GM10248 (cell line): ENCODE results near the gene HOXB8.

Source experiments
- CTCF ChIA-PET: fragments of 300-600 bp; sonication (Branson Sonifier 250); formaldehyde crosslinking; extraction: SDS; loops from one replicate; lab custom pipeline; 2021; ENCODE audit warnings: antibody characterized with exemption; lab: Yijun Ruan, JAX
- POLR2A ChIA-PET: fragments of 350-650 bp; sonication (Branson Sonifier 250); formaldehyde crosslinking; extraction: SDS; loops from one replicate; lab custom pipeline; 2020; ENCODE audit warnings: antibody characterized with exemption; lab: Yijun Ruan, JAX
- DNase-seq: peaks from one replicate; pipeline ENCODE4 v3.0.0; 2012; ENCODE audit errors: extremely low spot score
- CTCF ChIP-seq: IDR thresholded peaks from 2 replicates; pipeline ENCODE4 v1.5.1; 2012; ENCODE audit warnings: mild to moderate bottlenecking, low read depth; ENCODE audit errors: extremely low read depth, missing control alignments, control extremely low read depth

HOXB8 gene

GRCh38 chr17:48632579-48633265 is 17.6 kb upstream of the HOXB8 start:
- TF ChIP-seq CTCF, result no peak
- POLR2A ChIA-PET, result no interaction called here

GRCh38 chr17:48631693-48632578 is 16.8 kb upstream of the HOXB8 start:
- no peak for TF ChIP-seq CTCF
- DNase-seq, result no peak
- POLR2A ChIA-PET, result no interaction called here
- CTCF ChIA-PET, result interaction anchor here (1.0 to 2.0 kb wide), 10 partner anchors 10 to 373 kb away, joined by 3 to 9 read pairs (median 4); partner anchors contain the start of gene HOXB5

More at GRCh38 chr17:48632579-48633265, 17.6 kb upstream of the HOXB8 start:
- CTCF ChIA-PET, result interaction anchor here (1.0 to 2.0 kb wide), 10 partner anchors 10 to 373 kb away, joined by 3 to 9 read pairs (median 4); partner anchors contain the start of gene HOXB5
- no peak for DNase-seq

DNA sequence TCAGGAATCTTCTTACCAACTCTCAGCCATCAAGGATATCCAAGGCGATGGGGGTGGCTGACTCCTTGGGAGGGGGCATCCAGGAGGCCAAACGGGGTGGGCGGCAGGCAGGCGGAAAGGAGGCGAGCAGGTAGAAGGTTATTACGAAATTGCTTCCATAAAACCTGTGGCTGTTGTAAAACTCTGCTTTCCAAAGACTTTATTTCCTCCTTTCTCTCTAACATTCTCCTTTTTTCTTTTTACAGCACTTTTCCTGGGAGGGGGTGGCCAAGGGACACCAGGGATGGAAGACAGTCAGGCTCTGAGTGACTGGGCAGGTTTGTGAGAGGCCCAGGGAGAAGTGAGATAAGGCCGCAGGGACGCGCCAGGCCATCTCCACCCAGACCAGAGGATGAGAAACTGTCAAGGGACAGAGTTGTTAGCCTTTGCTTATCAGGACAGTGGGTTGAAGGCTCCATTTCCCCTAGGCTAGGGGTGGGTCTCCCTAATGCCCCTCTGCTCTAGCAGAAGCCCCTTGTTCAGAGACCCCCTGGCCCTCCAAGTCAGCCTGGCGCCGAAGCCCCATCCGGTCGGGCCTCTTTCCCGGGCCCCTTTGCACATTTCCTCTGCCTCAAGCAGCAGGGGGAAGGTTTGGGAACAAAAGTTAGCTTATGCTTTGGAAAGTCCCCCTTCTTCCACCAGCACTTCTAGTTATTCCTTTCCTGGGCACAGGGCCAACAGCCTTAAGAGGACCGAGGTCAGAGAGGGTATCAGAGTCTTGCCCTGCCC is 16.0 kb upstream of the HOXB8 start:
- ChIA-PET CTCF (interaction anchor here (1.6 kb wide), 2 partner anchors 32 to 248 kb away, joined by 3 to 6 read pairs; no protein-coding TSS in a partner anchor), POLR2A (no interaction called here)
- DNase-seq, result no peak

GRCh38 chr17:48630009-48630924 is 15.2 kb upstream of the HOXB8 start:
- DNase-seq, result no peak
- POLR2A ChIA-PET, result no interaction called here
- CTCF ChIA-PET, result interaction anchor here (1.6 to 2.4 kb wide), 4 partner anchors 10 to 174 kb away, joined by 4 to 16 read pairs (median 5); no protein-coding TSS in a partner anchor
- no peak for TF ChIP-seq CTCF

More for the DNA sequence above, 16.0 kb upstream of the HOXB8 start:
- no peak for TF ChIP-seq CTCF

- TF ChIP-seq CTCF, result no peak
- DNase-seq, result no peak
- POLR2A ChIA-PET, result no interaction called here
- CTCF ChIA-PET, result interaction anchor here (1.6 to 2.4 kb wide), 4 partner anchors 11 to 175 kb away, joined by 4 to 16 read pairs (median 5); no protein-coding TSS in a partner anchor
These were observed 14.3 kb upstream of the HOXB8 start for GRCh38 chr17:48629411-48629759.
